ENCODE measurements around the gene SH3PXD2A. TPM values are rescaled to one million over a fixed set of nuclear protein-coding genes. Genes with fewer than 3 reads are reported as not detected.

The SH3PXD2A gene
- total RNA-seq, 2 experiments from 2014 or later: 6.9 to 7.0 TPM

- Histone ChIP-seq H3K4me3 (ENCODE audit: low read length) (no peak overlapping the region), H3K36me3 (ENCODE audit: insufficient read depth, low read length) (no peaks in the 10 kb centered on the region), H3K9me3 (ENCODE audit: control insufficient read depth in 1 of 2, insufficient read depth in 1 of 2, low read length in 2 of 2) (no peaks in the 10 kb centered on the region), H3K27me3 (ENCODE audit: control insufficient read depth in 1 of 2, insufficient read depth in 2 of 2, low read length in 2 of 2) (no peaks in the 10 kb centered on the region), H3K4me1 (ENCODE audit: insufficient read depth, low read length) (peaks cover 22% of the 10 kb centered on the region), H3K27ac (ENCODE audit: low read depth in 1 of 2, low read length in 2 of 2) (no peak overlapping the region)
- H3K4me3 Mint-ChIP-seq: no peak overlapping the region
- H3K9me3 Mint-ChIP-seq: no peaks in the 10 kb centered on the region
- H3K36me3 Mint-ChIP-seq (ENCODE audit: low read depth): no peaks in the 10 kb centered on the region
- ChIA-PET CTCF (no interaction called here), POLR2A (no interaction called here)
- peaks cover 29% of the 10 kb centered on the region for H3K4me1 Mint-ChIP-seq (ENCODE audit: low read depth)
- intact Hi-C loops (cut with DNase I, micrococcal nuclease): no loop called here
- TF ChIP-seq CTCF (IDR thresholded peaks at IDR 0.05): no peak
- no peak overlapping the region for H3K27ac Mint-ChIP-seq
- ATAC-seq (ENCODE audit: poor library complexity) (no peak), DNase-seq (no peak)
- no peaks in the 10 kb centered on the region for H3K27me3 Mint-ChIP-seq
Measured at GRCh38 chr10:103804871-103805270, 50.5 kb downstream of the SH3PXD2A start.

- H3K4me3 Mint-ChIP-seq: no peak overlapping the region
- intact Hi-C loops (cut with DNase I, micrococcal nuclease): no loop called here
- no peaks in the 10 kb centered on the region for H3K9me3 Mint-ChIP-seq
- TF ChIP-seq CTCF (IDR thresholded peaks at IDR 0.05): no peak
- no peaks in the 10 kb centered on the region for H3K27me3 ChIP-seq (ENCODE audit: control insufficient read depth in 1 of 2, insufficient read depth in 2 of 2, low read length in 2 of 2)
- H3K36me3 ChIP-seq (ENCODE audit: insufficient read depth, low read length): no peaks in the 10 kb centered on the region
- no peaks in the 10 kb centered on the region for H3K9me3 ChIP-seq (ENCODE audit: control insufficient read depth in 1 of 2, insufficient read depth in 1 of 2, low read length in 2 of 2)
- no peaks in the 10 kb centered on the region for H3K36me3 Mint-ChIP-seq (ENCODE audit: low read depth)
- ATAC-seq (ENCODE audit: poor library complexity) (peak; percentile 79), DNase-seq (peak in 10 of 14 experiments; percentile 10 to 52 (median 22))
- no peaks in the 10 kb centered on the region for H3K27me3 Mint-ChIP-seq
- peak overlapping the region; percentile 19 for H3K27ac Mint-ChIP-seq
- H3K4me3 ChIP-seq (ENCODE audit: low read length): no peak overlapping the region
- CTCF ChIA-PET: no interaction called here
- H3K4me1 ChIP-seq (ENCODE audit: insufficient read depth, low read length): peaks cover 27% of the 10 kb centered on the region
- H3K4me1 Mint-ChIP-seq (ENCODE audit: low read depth): peaks cover 32% of the 10 kb centered on the region
- H3K27ac ChIP-seq (ENCODE audit: low read depth in 1 of 2, low read length in 2 of 2): no peak overlapping the region
- POLR2A ChIA-PET: no interaction called here
Measured at GRCh38 chr10:103803941-103804340, 51.4 kb downstream of the SH3PXD2A start.

GRCh38 chr10:103802637-103803353, 52.6 kb downstream of the SH3PXD2A start:
- no peak for TF ChIP-seq CTCF (IDR thresholded peaks at IDR 0.05)
- Mint-ChIP-seq H3K9me3 (no peaks in the 10 kb centered on the region), H3K4me1 (ENCODE audit: low read depth) (peaks cover 32% of the 10 kb centered on the region), H3K4me3 (no peak overlapping the region), H3K27ac (no peak overlapping the region), H3K36me3 (ENCODE audit: low read depth) (no peaks in the 10 kb centered on the region), H3K27me3 (no peaks in the 10 kb centered on the region)
- no peak for DNase-seq
- Histone ChIP-seq H3K9me3 (ENCODE audit: control insufficient read depth in 1 of 2, insufficient read depth in 1 of 2, low read length in 2 of 2) (no peaks in the 10 kb centered on the region), H3K27ac (ENCODE audit: low read depth in 1 of 2, low read length in 2 of 2) (no peak overlapping the region), H3K4me1 (ENCODE audit: insufficient read depth, low read length) (peaks cover 27% of the 10 kb centered on the region), H3K36me3 (ENCODE audit: insufficient read depth, low read length) (no peaks in the 10 kb centered on the region), H3K4me3 (ENCODE audit: low read length) (no peak overlapping the region), H3K27me3 (ENCODE audit: control insufficient read depth in 1 of 2, insufficient read depth in 2 of 2, low read length in 2 of 2) (no peaks in the 10 kb centered on the region)
- ATAC-seq (ENCODE audit: poor library complexity): no peak
- intact Hi-C loops (cut with DNase I, micrococcal nuclease): no loop called here
- ChIA-PET CTCF (no interaction called here), POLR2A (no interaction called here)
